H7 (cell line): Measurements from ENCODE around the gene C5orf24. TPM values are rescaled to one million over a fixed set of nuclear protein-coding genes. Genes with fewer than 3 reads are reported as not detected.
"Not testable (repeated sequence)": the region's sequence is repeated elsewhere in the genome, so short reads cannot be mapped to it uniquely, and the experiment has no call there.

Experiments
- DNase-seq: peaks from one replicate; pipeline ENCODE4 v3.0.0; 2012
- H3K27me3 ChIP-seq: 2 replicates; pipeline ENCODE4 v1.6.0; 2011; ENCODE audit warnings: mild to moderate bottlenecking, low read length; ENCODE audit not compliant: control insufficient read depth, insufficient read depth
- H3K36me3 ChIP-seq: replicated peaks from 2 replicates; pipeline ENCODE4 v1.5.1; 2011; ENCODE audit warnings: low read length; ENCODE audit not compliant: control insufficient read depth, insufficient read depth
- H3K4me3 ChIP-seq: 2 replicates; pipeline ENCODE4 v1.5.1; 2011; ENCODE audit warnings: low read depth, mild to moderate bottlenecking, control low read depth, low read length, moderate library complexity; ENCODE audit not compliant: insufficient read depth
- total RNA-seq: library from RNA; depleted of rRNA; stranded (reverse); fragments of >200 nt; shearing (Covaris generic); gene quantifications from 2 replicates; pipeline ENCODE4 v1.2.3, GENCODE V29; 2014

C5orf24 gene
- total RNA-seq, 1 experiment from 2014 or later = 15.4 TPM

- Histone ChIP-seq H3K4me3 (no peak overlapping the region), H3K36me3 (no peaks in the 10 kb centered on the region), H3K27me3 (no peaks in the 10 kb centered on the region)
- DNase-seq = no peak
These were observed 32.6 kb downstream of the C5orf24 start for GRCh38 chr5:134878403-134878802.

DNA sequence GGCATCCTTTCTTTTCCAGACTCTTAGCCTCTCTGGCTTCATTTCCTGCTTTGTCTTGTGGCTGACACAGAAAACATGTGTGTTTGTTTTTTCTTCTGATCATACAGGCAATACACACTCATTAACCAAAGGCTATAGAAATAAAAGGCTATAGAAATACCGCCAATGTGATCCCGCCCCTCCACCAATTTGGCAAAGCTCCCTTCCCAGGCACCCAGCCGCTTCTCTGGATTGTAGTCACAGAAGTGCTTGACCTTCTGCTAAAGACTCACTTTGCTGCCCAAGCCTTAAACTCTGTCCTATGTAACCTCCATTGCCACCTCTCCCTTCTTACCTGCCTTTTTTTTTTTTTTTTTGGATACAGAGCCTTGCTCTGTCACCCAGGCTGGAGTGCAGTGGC, 33.7 kb downstream of the C5orf24 start:
- no peaks in the 10 kb centered on the region for H3K27me3 ChIP-seq
- no peak overlapping the region for H3K4me3 ChIP-seq
- H3K36me3 ChIP-seq = no peaks in the 10 kb centered on the region
- DNase-seq = no peak

GRCh38 chr5:134880937-134881336, 35.2 kb downstream of the C5orf24 start:
- not testable (repeated sequence) for H3K27me3 ChIP-seq, DNase-seq, H3K4me3 ChIP-seq, H3K36me3 ChIP-seq

DNA sequence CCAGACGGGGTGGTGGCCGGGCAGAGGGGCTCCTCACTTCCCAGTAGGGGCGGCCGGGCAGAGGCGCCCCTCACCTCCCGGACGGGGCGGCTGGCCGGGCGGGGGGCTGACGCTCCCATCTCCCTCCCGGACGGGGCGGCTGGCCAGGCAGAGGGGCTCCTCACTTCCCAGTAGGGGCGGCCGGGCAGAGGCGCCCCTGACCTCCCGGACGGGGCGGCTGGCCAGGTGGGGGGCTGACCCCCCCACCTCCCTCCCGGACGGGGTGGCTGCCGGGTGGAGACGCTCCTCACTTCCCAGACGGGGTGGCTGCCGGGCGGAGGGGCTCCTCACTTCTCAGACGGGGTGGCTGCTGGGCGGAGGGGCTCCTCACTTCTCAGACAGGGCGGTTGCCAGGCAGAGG, 35.9 kb downstream of the C5orf24 start:
- H3K4me3 ChIP-seq, H3K36me3 ChIP-seq, H3K27me3 ChIP-seq, DNase-seq: not testable (repeated sequence)

DNA sequence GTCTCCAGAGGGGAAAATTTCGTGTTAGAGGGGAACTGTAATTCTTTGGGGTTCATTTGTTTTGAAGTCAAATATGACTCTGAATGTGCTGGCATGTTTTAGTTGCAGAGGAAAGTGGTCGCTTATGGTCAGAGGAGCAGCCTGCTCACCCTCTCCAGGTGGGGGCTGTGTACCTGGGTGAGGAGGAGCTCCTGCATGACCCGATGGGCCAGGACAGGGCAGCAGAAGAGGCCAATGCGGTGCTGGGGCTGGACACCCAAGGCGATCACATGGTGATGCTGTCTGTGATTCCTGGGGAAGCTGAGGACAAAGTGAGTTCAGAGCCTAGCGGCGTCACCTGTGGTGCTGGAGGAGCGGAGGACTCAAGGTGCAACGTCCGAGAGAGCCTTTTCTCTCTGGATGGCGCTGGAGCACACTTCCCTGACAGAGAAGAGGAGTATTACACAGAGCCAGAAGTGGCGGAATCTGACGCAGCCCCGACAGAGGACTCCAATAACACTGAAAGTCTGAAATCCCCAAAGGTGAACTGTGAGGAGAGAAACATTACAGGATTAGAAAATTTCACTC, 41.9 kb downstream of the C5orf24 start:
- Histone ChIP-seq H3K4me3 (no peak overlapping the region), H3K27me3 (no peaks in the 10 kb centered on the region), H3K36me3 (no peaks in the 10 kb centered on the region)
- DNase-seq = peak; percentile 57

DNA sequence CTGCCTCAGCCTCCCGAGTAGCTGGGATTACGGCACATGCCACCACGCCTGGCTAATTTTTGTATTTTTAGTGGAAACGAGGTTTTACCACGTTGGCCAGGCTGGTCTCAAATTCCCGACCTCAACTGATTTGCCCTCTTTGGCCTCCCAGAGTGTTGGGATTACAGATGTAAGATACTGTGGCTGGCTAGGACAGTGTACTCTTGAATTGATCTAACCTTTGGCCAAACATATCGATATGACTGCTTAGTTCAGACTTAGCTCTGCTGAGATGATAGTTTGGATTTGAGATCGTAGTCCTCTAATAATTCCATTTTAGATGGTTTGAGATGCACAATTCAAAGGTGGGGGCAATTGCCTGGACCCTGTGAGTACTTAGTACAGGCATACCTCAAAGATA, 43.6 kb downstream of the C5orf24 start:
- no peak overlapping the region for H3K4me3 ChIP-seq

GRCh38 chr5:134891473-134891872, 45.7 kb downstream of the C5orf24 start:
- Histone ChIP-seq H3K36me3 (no peaks in the 10 kb centered on the region; the same call in 1 of the 2 replicates), H3K4me3 (no peak overlapping the region), H3K27me3 (no peaks in the 10 kb centered on the region)
- DNase-seq = no peak

More for the DNA sequence above, 43.6 kb downstream of the C5orf24 start:
- DNase-seq = no peak
- H3K36me3 ChIP-seq = no peaks in the 10 kb centered on the region
- no peaks in the 10 kb centered on the region for H3K27me3 ChIP-seq

DNA sequence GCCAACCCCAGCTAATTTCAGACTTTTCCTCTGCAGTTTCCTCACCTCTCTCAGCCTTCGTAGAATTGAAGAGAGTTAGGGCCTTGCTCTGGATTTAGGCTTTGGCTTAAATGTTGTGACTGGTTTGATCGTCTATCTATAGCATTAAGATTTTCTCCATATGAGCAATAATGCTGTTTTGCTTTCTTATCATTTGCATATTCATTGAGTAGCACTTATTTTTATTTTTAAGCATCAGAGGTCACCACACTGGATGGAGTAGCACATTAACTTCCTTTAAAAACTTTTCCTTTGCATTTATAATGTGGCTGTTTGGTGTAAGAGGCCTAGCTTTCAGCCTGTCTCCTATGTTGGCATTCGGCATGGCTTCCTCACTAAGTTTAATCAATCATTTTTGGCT, 46.5 kb downstream of the C5orf24 start:
- Histone ChIP-seq H3K36me3 (no peaks in the 10 kb centered on the region; the same call in 1 of the 2 replicates), H3K27me3 (no peaks in the 10 kb centered on the region), H3K4me3 (no peak overlapping the region)
- no peak for DNase-seq

GRCh38 chr5:134892926-134893325, 47.2 kb downstream of the C5orf24 start:
- no peaks in the 10 kb centered on the region; the same call in 1 of the 2 replicates for H3K36me3 ChIP-seq
- H3K27me3 ChIP-seq = no peaks in the 10 kb centered on the region
- no peak overlapping the region for H3K4me3 ChIP-seq
- no peak for DNase-seq

DNA sequence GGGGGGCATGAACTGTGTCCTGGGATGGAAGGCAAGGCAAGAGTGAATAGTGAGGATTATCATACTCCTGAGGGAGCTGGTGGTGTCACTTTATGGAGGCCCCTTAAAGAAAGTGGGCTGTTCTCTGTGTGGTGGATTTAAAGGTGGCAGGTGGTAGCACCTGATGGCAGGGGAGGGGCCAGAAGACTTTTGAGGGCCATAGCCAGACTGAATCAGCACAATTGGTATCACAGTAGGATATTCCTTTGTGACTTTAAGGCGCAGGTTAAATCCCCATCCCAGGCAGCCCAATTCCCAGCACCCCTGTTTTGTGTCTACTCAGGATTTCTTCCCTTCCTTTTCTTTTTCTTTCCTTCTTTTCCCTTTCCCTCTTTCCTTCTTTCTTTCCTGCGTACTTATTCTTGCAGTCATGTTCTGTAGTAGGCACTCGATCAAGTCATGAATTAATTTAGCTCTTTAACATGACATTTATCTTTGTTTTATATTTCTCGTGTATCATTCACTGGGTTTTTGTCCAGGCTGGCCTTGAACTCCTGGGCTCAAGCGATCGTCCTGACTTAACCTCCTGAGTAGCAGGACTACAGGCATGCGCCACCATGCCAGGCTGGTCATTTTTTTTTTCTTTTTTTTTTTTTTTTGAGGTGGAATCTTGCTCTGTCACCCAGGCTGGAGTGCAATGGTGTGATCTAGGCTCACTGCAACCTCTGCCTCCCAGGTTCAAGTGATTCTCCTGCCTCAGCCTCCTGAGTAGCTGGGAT, 48.2 kb downstream of the C5orf24 start:
- Histone ChIP-seq H3K27me3 (no peaks in the 10 kb centered on the region), H3K4me3 (no peak overlapping the region), H3K36me3 (no peaks in the 10 kb centered on the region; the same call in 1 of the 2 replicates)
- peak; percentile 42 for DNase-seq

DNA sequence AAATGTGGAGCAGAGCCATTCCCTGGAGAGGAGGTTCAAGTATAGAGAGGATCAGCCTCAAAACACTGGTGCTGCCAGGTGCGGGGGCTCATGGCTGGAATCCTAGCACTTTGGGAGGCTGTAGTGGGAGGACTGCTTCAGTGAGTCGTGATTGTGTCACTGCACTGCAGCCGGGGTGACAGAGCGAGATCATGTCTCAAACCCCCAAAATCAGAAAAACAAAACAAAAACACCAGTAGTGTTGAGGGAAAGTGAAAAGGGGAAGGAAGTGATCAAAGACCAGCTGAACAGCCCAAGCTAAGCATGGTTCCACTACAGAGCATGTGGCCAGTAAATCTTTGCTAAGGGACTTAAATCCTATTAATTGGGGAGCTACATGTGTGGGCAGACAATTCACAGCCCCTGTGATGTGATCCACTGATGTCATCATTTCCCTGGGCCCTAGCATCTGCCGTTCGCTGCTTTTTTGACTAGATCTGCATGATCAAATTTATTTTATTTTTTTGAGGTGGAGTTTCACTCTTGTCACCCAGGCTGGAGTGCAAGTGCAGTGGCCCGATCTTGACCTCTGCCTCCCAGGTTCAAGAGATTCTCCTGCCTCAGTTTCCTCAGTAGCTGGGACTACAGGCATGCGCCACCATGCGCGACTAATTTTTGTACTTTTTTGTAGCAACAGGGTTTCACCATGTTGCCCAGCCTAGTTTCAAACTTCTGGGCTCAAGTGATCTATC, 56.5 kb downstream of the C5orf24 start:
- Histone ChIP-seq H3K4me3 (no peak overlapping the region), H3K36me3 (no peaks in the 10 kb centered on the region), H3K27me3 (no peaks in the 10 kb centered on the region)
- no peak for DNase-seq

DNA sequence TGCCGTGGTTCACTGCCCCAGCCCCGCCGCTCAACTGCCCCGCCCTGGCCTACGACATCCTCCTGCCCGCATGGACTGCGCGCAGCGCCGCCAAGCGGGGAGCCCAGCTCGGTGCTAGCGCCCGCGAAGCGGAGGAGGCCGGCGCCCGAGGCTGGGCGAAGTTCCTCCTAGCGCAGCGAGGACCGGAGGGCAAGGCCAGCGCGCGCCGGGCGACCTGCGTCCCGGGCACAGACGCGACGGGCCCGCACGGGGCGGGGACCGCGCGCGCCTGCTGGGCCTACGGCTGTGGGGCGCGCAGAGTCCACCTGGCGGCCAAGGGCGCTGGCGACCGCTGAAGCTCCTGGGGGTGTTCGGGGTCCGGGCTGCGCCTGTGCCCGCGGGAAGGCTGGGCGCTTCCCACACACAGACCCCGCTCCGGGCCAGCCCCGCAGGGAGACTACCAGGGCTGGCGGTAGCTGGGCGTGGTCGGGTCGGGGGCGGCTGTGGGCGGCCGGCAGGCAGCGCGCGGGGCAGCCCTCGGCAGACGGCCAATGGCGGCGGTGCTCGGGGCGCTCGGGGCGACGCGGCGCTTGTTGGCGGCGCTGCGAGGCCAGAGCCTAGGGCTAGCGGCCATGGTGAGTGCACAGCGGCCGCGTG, 59.0 kb downstream of the C5orf24 start, which contains the start of gene PCBD2:
Gene PCBD2, plus strand, starts transcription at position 522 of the 636 bp plus-strand sequence. Its CDS starts 9 bp downstream, at position 531.
- peak within 1 kb of the TSS; percentile 56 for H3K4me3 ChIP-seq
- no peaks in the 10 kb centered on the region for H3K27me3 ChIP-seq
- peak; percentile 95 for DNase-seq
- H3K36me3 ChIP-seq = no peaks in the 10 kb centered on the region

- Histone ChIP-seq H3K4me3 (peak overlapping the region; percentile 56), H3K27me3 (no peaks in the 10 kb centered on the region), H3K36me3 (no peaks in the 10 kb centered on the region)
- DNase-seq = peak; percentile 66
These were observed 59.7 kb downstream of the C5orf24 start for GRCh38 chr5:134905246-134905996.

DNA sequence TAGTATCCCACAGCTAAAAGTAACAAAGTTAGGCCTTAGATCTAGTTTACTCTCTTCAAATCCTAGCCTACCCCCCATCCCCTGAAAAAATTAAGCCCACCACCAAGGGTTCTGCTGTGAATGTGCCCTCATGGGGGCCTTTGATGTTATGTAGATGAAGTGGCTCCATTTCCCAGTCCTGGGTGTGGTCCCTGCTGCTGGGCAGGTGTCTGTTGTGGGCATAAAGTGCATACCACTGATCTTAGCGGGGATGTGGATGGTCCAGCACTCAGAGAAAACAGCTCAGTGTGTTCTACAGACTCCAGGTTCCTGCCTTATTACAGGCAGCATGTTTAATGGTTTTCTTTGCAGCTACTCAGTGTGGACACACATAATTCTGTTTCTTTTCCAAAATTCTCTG, 61.0 kb downstream of the C5orf24 start:
- no peak for DNase-seq
- H3K4me3 ChIP-seq = no peak overlapping the region
- no peaks in the 10 kb centered on the region; the same call in 1 of the 2 replicates for H3K36me3 ChIP-seq
- no peaks in the 10 kb centered on the region for H3K27me3 ChIP-seq
